ENCODE results near the gene TBC1D28. TPM values are rescaled to one million over a fixed set of nuclear protein-coding genes. Genes with fewer than 3 reads are reported as not detected.
"Not testable (repeated sequence)": the region's sequence is repeated elsewhere in the genome, so short reads cannot be mapped to it uniquely, and the experiment has no call there.

TBC1D28 gene
- total RNA-seq, result not detected
- polyA plus RNA-seq, result not detected
- long read RNA-seq, donor 1, result 0 reads
- long read RNA-seq, donor 2, result 0 reads

DNA sequence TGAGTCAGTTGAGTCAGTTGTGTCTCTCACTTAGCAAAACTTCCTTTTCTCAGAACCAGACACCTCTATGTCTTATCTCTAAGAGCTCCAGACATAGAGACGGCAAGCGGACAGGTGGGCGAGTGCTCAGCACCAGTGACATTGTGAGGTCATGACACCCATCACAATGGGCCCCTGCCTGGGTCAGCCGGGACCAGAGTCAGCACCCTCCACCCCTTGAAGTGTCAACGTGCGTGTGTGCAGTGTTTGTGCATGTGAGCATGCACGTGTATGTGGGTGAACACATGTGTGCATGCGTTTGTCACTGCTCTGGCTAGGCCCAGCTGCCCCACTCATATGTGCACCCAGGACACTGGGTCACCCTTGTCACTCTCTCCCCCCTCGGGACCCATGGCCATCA, at the start of gene TBC1D28:
TBC1D28 (minus strand) TSS at position 101 of the 400 bp plus-strand sequence. CDS start 3,039 bp downstream, outside the sequence.
- ATAC-seq (ENCODE audit: low FRiP score); H3K27me3 ChIP-seq (ENCODE audit: control insufficient read depth in 1 of 2, insufficient read depth in 2 of 2, low read length in 1 of 2); DNase-seq; intact Hi-C loops (cut with DNase I); H3K27ac ChIP-seq (ENCODE audit: low read depth in 1 of 2, low read length in 2 of 2); H3K4me1 ChIP-seq (ENCODE audit: control insufficient read depth in 1 of 2, insufficient read depth in 2 of 2, low read length in 2 of 2); H3K4me3 ChIP-seq (ENCODE audit: low read length in 2 of 2); H3K9me3 ChIP-seq (ENCODE audit: control insufficient read depth, low read length); H3K36me3 ChIP-seq (ENCODE audit: control insufficient read depth in 1 of 2, insufficient read depth in 2 of 2, low read length in 1 of 2): not testable (repeated sequence)
- 87 to 92% methylated on average over 9 of the region's 9 CpGs for WGBS, 2 donors

DNA sequence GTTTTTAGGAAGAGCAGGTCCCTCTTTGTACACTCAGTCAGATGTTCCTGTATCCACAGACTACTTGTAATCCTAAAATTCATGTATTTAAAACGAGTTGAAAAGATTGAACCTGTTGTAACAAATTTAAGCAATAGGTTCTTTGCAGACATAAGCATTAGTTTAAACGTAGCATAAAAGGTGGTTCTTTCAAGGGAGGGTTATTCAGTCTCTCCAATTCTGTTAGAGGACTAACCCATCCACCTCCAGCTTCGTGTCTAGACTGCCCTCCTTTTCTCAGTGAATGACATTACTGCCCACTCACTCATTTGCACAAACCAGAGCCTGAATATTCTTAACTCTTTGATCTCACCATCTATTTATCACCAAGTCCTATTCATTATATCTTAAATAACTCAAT, 38.5 kb upstream of the TBC1D28 start:
- DNase-seq; H3K9me3 ChIP-seq (ENCODE audit: control insufficient read depth, low read length); H3K36me3 ChIP-seq (ENCODE audit: control insufficient read depth in 1 of 2, insufficient read depth in 2 of 2, low read length in 1 of 2); H3K4me3 ChIP-seq (ENCODE audit: low read length in 2 of 2); ATAC-seq (ENCODE audit: low FRiP score); H3K27ac ChIP-seq (ENCODE audit: low read depth in 1 of 2, low read length in 2 of 2); intact Hi-C loops (cut with DNase I); H3K4me1 ChIP-seq (ENCODE audit: control insufficient read depth in 1 of 2, insufficient read depth in 2 of 2, low read length in 2 of 2); H3K27me3 ChIP-seq (ENCODE audit: control insufficient read depth in 1 of 2, insufficient read depth in 2 of 2, low read length in 1 of 2): not testable (repeated sequence)
- WGBS, 2 donors, result 1 to 2% methylated on average over 3 of the region's 3 CpGs

DNA sequence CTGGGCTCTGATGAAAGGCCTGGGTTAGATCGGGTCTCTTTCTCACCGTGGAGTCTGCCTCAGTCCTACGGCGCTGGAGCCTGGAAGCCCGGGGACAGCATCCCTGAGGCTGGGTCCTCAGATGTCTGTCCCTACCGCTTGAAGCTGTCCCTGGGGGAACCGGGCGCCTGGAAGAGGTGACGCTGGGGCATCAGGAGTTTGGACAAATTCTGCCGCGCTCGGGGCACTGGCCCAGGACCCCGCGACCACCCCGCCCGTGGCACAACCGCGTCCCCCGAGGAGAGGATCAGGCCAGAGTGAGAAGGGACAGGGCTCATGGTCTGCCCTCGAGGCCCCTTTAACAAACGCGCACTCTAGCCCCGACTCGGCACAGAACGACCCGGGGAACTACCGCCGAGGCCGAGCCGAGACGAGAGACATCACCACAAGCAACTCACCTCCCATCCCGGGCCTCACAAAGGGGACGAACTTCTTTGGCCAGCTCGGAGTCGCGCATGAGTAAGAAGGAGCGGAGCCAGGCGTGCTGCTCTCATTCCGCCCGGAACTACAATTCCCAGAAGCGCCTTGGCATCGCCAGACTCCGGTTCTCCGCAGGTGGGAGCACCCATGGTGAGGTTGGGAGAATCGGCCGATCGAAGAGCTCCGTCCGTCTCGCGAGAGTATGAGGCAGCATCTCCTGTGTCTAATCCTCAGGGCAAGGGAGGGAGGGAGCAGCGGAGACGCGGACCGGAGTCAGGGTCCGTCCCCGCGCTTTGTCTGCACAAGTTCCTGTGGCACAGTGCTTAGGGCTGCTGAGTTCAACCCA, 37.8 kb upstream of the TBC1D28 start, which contains the start of gene FOXO3B:
FOXO3B (minus strand) TSS at position 548 of the 805 bp plus-strand sequence. CDS start 663 bp downstream, outside the sequence.
- H3K27ac ChIP-seq (ENCODE audit: low read depth in 1 of 2, low read length in 2 of 2); intact Hi-C loops (cut with DNase I): not testable (repeated sequence)
- DNase-seq, result peak; percentile 94 to 96

DNA sequence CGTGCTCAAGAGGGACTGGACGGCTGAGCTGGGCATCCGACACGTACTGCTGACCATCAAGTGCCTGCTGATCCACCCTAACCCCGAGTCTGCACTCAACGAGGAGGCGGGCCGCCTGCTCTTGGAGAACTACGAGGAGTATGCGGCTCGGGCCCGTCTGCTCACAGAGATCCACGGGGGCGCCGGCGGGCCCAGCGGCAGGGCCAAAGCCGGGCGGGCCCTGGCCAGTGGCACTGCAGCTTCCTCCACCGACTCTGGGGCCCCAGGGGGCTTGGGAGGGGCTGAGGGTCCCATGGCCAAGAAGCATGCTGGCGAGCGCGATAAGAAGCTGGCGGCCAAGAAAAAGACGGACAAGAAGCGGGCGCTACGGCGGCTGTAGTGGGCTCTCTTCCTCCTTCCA, 33.2 kb upstream of the TBC1D28 start:
- H3K27me3 ChIP-seq (ENCODE audit: control insufficient read depth in 1 of 2, insufficient read depth in 2 of 2, low read length in 1 of 2); DNase-seq; H3K36me3 ChIP-seq (ENCODE audit: control insufficient read depth in 1 of 2, insufficient read depth in 2 of 2, low read length in 1 of 2); H3K4me3 ChIP-seq (ENCODE audit: low read length in 2 of 2); intact Hi-C loops (cut with DNase I); H3K27ac ChIP-seq (ENCODE audit: low read depth in 1 of 2, low read length in 2 of 2); H3K4me1 ChIP-seq (ENCODE audit: control insufficient read depth in 1 of 2, insufficient read depth in 2 of 2, low read length in 2 of 2); H3K9me3 ChIP-seq (ENCODE audit: control insufficient read depth, low read length); ATAC-seq (ENCODE audit: low FRiP score): not testable (repeated sequence)
- WGBS, 2 donors, result 97 to 99% methylated on average over 14 to 29 of the region's 29 CpGs

More for the DNA sequence above, 37.8 kb upstream of the TBC1D28 start, which contains the start of gene FOXO3B:
- not testable (repeated sequence) for H3K27me3 ChIP-seq (ENCODE audit: control insufficient read depth in 1 of 2, insufficient read depth in 2 of 2, low read length in 1 of 2); H3K4me1 ChIP-seq (ENCODE audit: control insufficient read depth in 1 of 2, insufficient read depth in 2 of 2, low read length in 2 of 2); H3K36me3 ChIP-seq (ENCODE audit: control insufficient read depth in 1 of 2, insufficient read depth in 2 of 2, low read length in 1 of 2); H3K9me3 ChIP-seq (ENCODE audit: control insufficient read depth, low read length)
- H3K4me3 ChIP-seq (ENCODE audit: low read length in 2 of 2), result peak within 1 kb of the TSS; percentile 18 to 46
- WGBS, 2 donors, result 0 to 1% methylated on average over 28 to 54 of the region's 58 CpGs
- ATAC-seq (ENCODE audit: low FRiP score), result peak; percentile 93

DNA sequence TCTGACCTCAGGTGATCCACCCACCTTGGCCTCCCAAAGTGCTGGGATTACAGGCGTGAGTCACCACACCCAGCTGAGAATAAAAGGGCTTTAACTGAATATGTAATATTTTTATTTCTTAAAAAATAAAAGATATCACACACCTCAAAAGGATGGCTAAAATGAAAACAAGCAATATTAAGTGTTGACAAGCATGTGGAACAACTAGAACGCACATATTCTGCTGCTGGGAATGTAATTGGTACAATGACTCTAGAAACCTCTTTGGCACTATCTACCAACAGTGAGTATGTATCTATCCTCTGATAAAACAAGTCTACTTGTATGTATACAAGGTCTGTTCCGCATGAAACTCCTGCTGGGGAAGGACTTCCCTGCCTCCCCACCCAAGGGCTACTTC, 32.7 kb upstream of the TBC1D28 start:
- intact Hi-C loops (cut with DNase I); DNase-seq; H3K27ac ChIP-seq (ENCODE audit: low read depth in 1 of 2, low read length in 2 of 2); H3K4me1 ChIP-seq (ENCODE audit: control insufficient read depth in 1 of 2, insufficient read depth in 2 of 2, low read length in 2 of 2); H3K4me3 ChIP-seq (ENCODE audit: low read length in 2 of 2); H3K27me3 ChIP-seq (ENCODE audit: control insufficient read depth in 1 of 2, insufficient read depth in 2 of 2, low read length in 1 of 2); ATAC-seq (ENCODE audit: low FRiP score); H3K9me3 ChIP-seq (ENCODE audit: control insufficient read depth, low read length); H3K36me3 ChIP-seq (ENCODE audit: control insufficient read depth in 1 of 2, insufficient read depth in 2 of 2, low read length in 1 of 2): not testable (repeated sequence)
- WGBS, 2 donors, result 99 to 100% methylated on average over 3 of the region's 3 CpGs

DNA sequence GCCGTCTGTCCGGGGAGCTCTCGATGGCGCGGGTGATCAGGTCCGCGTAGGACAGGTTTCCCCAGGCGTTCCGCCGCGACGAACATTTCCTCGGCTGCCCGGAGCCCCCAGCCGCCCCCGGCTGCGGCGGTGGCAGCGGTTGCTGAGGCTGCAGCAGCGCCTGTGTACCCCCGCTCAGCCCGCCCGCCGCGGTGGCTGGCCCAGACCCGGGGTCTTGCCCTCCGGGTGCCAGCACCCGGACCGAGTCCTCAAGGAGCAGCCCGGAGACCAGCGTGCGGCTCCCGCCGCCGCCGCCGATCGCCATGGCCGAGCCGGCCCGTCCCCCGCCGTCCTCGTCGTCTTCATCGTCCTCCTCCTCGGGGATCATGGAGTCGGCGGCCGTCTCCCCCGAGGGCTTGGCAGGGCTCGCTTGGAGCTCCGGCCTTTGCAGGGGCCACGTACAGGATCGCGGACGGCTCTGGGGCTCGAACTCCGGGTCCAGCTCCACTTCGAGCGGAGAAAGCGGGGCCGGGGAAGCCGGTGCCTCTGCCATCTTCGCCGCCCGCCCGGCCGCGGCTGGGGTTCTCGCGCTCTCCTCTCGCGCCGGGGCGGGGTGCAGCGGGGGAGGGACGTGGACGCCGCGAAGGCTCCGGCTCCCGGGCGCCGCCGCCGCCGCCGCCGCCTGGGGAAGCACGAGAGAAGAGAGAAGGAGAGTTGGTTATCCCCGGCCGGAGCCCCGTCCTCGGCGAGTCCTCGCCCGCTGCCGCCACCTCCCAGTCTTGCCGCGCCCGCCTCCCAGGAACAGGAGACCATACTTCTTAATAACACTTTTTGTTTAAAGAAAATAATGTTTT, 28.4 kb upstream of the TBC1D28 start:
- H3K4me3 ChIP-seq (ENCODE audit: low read length in 2 of 2); H3K27ac ChIP-seq (ENCODE audit: low read depth in 1 of 2, low read length in 2 of 2); H3K4me1 ChIP-seq (ENCODE audit: control insufficient read depth in 1 of 2, insufficient read depth in 2 of 2, low read length in 2 of 2); H3K9me3 ChIP-seq (ENCODE audit: control insufficient read depth, low read length); H3K36me3 ChIP-seq (ENCODE audit: control insufficient read depth in 1 of 2, insufficient read depth in 2 of 2, low read length in 1 of 2); intact Hi-C loops (cut with DNase I); DNase-seq; H3K27me3 ChIP-seq (ENCODE audit: control insufficient read depth in 1 of 2, insufficient read depth in 2 of 2, low read length in 1 of 2): not testable (repeated sequence)
- WGBS, 2 donors, result 97 to 98% methylated on average over 37 to 90 of the region's 102 CpGs
- ATAC-seq (ENCODE audit: low FRiP score), result peak; percentile 62

DNA sequence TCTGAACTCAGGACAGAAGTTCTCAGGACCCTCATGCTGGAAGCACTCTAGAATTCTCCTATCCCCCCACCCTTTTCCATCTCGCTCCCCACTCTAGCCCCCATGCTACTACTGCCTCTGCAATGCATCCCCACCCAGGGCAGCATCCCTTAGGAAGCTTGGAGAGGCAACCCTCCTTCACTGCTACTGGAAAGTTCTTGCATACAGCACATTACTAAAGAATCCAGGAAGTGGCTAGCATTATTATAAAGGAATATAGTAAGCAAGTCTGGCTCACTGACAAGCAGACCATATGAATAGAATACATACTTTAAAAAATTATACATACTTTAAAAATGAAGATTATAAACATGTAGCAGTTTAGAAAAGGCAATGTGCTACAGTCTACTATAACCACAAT, 24.4 kb upstream of the TBC1D28 start:
- H3K4me3 ChIP-seq (ENCODE audit: low read length in 2 of 2); H3K27me3 ChIP-seq (ENCODE audit: control insufficient read depth in 1 of 2, insufficient read depth in 2 of 2, low read length in 1 of 2); DNase-seq; ATAC-seq (ENCODE audit: low FRiP score); H3K36me3 ChIP-seq (ENCODE audit: control insufficient read depth in 1 of 2, insufficient read depth in 2 of 2, low read length in 1 of 2); H3K27ac ChIP-seq (ENCODE audit: low read depth in 1 of 2, low read length in 2 of 2); H3K4me1 ChIP-seq (ENCODE audit: control insufficient read depth in 1 of 2, insufficient read depth in 2 of 2, low read length in 2 of 2); H3K9me3 ChIP-seq (ENCODE audit: control insufficient read depth, low read length); intact Hi-C loops (cut with DNase I): not testable (repeated sequence)
- 97 to 100% methylated on average over 1 of the region's 1 CpG for WGBS, 2 donors

DNA sequence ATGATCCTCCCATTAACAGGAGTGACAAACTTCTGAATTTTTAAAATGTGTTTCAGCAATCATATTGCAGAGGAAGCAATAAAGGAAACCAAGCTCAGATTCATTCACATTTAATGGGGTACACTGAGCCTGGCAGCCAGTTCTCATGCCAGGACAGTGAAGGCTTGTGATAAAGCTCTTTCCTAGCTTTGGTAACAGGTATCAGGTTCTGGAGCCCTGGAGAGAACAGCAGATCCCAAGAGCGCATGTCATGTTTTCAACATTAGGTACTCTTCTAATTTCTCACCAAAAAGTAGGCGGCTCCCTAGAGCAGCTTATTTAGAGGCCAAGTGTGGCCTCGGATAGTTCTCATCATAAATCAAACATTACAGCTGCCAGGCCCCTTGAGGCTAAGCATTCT, 23.3 kb upstream of the TBC1D28 start:
- H3K27ac ChIP-seq (ENCODE audit: low read depth in 1 of 2, low read length in 2 of 2); H3K4me3 ChIP-seq (ENCODE audit: low read length in 2 of 2); ATAC-seq (ENCODE audit: low FRiP score); H3K27me3 ChIP-seq (ENCODE audit: control insufficient read depth in 1 of 2, insufficient read depth in 2 of 2, low read length in 1 of 2); DNase-seq; H3K36me3 ChIP-seq (ENCODE audit: control insufficient read depth in 1 of 2, insufficient read depth in 2 of 2, low read length in 1 of 2); intact Hi-C loops (cut with DNase I); H3K9me3 ChIP-seq (ENCODE audit: control insufficient read depth, low read length); H3K4me1 ChIP-seq (ENCODE audit: control insufficient read depth in 1 of 2, insufficient read depth in 2 of 2, low read length in 2 of 2): not testable (repeated sequence)
- WGBS, 2 donors, result 94 to 96% methylated on average over 2 to 3 of the region's 3 CpGs

All from aorta (tissue), 5 donors.